Stimulated activated CD8-positive, alpha-beta memory T cell treated with anti-CD3 and anti-CD28 coated beads, Interleukin-7, amount 100 ng/mL, for 4 hours (primary cell): ENCODE measurements around the gene ZNF248.
"Not testable (repeated sequence)": the region's sequence is repeated elsewhere in the genome, so short reads cannot be mapped to it uniquely, and the experiment has no call there.

Experiments used
- DNase-seq, 2 donors: peaks; one replicate each; pipeline ENCODE4 v3.0.0-alpha.2; 2020; ENCODE audit warnings: low read depth in 2 of 2

Gene ZNF248

GRCh38 chr10:37739181-37739580 lies 118.2 kb downstream of the ZNF248 start:
- DNase-seq: no peak

- DNase-seq: not testable (repeated sequence)
These were observed 119.2 kb downstream of the ZNF248 start for GRCh38 chr10:37738241-37738640.

- DNase-seq: no peak
These were observed 120.1 kb downstream of the ZNF248 start for GRCh38 chr10:37737336-37737735.

- DNase-seq: no peak
These were observed 121.3 kb downstream of the ZNF248 start for GRCh38 chr10:37736120-37736519.

GRCh38 chr10:37734971-37735370 lies 122.4 kb downstream of the ZNF248 start:
- DNase-seq: no peak
